HG03439 (cell line): ENCODE data around the gene NUP93.

Experiments
- ATAC-seq: cut with Tn5 transposase; IDR thresholded peaks from one replicate; pipeline ENCODE4 v1.9.1; 2021; ENCODE audit warnings: mild to moderate bottlenecking, moderate library complexity; ENCODE audit not compliant: unreplicated experiment

The NUP93 gene

GRCh38 chr16:56847173-56847910, 117.4 kb downstream of the NUP93 start:
- no peak for ATAC-seq

DNA sequence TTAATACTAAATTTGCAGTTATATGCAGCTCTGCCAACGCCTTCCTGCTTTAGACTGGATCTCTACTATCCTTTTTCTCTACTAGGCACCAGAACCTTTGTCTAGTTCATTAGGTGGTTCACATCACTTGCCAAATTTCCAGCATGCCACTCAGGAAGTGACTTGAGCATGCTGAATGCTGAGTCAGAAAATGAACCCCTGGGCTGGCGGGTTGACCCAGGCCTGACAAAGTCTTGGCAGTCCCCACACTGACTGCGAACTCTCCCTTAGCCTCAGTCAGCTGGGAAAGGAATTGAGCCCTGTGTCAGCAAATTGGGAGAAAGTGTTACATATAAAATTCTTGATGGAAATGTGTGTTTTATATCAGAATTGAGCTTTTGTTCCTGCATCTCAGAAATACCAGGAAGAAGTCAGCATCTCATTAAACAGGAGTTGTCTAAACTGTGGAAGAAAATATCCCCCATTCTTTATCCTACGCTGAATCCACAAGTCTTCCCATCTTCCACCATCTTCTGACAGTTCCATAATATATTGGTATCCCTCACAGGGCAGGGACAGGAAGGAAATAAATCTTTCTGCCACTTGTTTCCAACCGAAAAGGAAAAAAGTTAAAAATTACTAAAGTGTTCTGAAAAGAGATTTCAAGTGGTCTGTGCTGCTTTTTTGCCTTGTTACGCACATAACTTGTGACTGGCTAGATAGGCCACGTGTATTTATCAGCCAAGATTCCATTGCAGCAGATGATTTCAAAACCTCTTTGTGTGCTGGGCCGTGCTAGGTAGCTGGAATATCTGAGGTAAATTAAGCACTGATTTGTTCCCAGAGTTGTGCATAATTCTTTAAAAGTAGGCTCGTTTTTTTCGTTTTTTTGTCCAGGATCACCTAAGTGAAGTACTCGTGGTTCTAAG, 118.4 kb downstream of the NUP93 start:
- no peak for ATAC-seq

DNA sequence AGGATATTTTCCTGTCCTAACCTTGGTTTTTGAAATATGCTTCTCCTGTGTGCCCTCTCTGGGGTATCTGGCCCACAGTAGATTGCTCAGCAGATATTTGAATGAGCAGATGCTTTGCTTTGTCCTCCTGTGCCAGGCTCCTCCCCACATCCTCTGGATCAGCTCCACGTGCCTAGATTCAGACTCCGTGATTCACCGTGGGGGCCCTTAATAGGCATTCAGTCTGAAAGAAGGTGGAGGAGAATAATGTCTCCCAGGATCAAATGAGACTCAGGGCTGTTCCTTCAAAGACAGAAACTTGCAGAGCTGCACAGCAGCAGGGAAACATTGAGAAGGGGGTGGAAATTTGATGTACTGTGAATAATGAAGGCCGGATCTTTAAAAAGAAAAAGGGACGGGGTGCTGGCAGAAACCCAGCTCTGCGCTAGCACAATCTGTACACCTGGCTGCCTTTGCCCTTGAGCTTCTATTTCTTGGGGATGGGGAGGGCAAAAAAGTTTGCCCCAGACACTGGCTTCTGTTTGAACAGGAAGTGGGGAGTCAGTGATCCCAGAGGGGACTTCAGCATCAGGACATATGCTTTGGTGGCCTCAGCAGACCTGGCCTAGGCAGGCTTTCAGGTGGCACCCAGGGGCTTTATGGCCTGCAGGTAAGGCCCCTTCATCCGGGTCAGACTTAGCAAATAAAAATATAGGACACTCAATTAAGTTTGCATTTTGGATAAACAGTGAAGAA, 119.2 kb downstream of the NUP93 start:
- ATAC-seq: no peak

DNA sequence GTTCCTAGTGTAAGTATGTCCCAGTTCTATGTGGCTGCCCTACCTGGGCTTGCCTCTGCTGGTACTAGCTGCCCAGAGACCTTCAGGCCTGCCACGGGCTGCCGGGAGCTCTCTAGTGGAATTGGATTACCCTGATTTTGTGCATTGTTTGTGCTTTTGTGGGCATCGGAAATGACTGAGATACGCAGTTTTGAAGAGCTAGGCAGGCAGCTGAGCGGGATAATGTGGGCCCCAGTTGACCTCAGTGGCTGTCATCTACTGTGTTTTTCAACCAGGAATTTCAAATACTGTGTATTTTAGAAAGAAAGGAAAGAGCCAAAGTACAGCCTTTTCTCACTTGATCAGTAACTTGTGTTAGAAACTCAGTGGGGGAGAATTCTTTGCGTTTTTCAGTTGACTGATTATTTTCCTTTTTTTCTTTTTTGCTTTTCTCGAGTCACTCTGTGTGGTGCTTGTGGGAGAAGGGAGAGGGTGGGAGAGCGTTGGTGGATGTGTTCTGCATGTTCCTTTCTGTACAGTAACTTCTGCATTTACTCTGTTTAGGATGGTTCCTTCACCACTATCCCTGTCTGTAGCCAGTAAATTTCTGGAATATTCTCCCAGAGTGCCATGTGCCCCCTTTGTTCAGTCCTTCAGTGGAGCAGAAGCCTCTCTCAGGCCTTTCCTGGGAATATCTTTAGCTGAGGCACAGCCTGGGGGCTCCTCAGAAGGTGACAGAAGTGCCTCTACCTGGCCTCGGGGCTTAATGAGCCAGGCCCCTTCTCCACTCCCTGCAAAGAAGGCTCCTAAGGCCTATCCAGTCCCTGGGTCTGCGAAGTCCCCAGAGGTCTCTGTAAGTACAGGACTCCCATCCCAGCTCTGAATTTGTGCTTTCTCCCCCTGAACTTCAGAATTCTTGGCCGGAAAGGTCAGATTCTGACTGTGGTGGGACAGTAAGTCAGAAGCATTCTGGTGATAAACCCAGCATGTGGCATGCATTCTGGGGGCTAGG, 120.1 kb downstream of the NUP93 start:
- ATAC-seq: no peak

DNA sequence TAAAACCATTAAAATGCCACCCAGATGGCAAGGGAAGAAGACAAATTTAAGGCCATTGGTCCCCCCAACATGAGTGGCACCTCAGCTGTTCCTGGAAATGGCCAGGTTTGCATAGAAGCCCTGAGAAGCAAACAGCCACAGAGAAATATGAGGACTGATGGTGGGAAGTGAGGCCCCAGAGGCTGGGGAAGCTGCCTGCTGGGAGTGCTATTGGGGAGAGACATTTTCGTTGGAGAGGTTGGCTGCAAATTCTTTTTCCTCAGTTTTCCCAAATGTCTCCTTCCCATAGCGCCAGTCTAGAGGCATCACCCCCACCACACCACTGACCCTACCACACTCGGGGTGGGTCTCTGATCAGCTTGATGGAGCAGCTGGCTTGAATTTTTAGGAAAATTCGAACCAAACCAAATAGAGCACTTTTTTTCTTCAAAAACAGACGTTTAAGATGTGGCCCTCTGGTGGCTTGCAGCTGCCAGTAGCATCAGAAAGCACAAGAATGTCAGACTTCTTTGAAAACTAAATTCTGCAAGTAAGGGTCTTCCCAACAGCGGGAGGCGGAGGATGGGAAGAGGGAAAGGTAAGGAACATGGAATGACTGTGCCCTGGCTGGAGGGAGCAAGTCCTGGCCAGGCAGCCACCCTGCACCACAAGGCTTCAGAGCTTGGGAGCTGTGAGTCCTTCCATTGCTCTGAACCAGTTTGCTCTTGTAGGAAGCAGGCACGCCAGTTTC, 121.9 kb downstream of the NUP93 start:
- ATAC-seq: no peak

DNA sequence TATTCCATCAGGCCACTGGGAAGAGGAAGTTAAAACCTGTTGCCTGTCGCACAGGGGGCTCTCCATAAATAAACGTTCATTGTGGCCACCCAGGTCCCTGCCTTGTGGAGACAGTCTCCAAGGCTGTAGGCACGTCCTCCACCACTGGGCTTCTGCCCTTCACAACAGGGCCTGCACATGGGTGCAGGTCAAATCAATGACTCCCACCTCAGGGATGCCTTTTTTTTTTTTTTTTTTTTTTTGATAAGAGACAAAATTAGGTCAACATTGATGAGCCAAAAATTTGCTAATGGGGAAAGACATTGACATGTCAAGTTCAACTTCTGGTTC, 122.4 kb downstream of the NUP93 start:
- no peak for ATAC-seq

DNA sequence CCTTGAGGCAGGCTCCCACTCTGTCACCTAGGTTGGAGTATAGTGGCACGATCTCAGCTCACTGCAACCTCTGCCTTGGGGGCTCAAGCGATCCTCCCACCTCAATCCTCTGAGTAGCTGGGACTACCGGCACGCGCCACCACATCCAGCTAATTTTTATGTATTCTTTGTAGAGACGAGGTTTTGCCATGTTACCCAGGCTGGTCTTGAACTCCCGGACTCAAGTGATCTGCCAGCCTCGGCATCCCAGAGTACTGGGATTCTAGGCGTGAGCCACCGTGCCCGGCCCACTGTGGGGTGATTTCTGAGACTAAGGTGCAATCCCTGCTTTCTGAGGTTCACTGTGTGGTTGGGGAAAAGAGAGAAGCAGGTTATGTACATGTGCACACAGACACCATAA, 123.0 kb downstream of the NUP93 start:
- ATAC-seq: no peak

- ATAC-seq: no peak
Observed at GRCh38 chr16:56855201-56855600, 125.3 kb downstream of the NUP93 start.

- ATAC-seq: no peak
Observed at GRCh38 chr16:56855946-56856345, 126.0 kb downstream of the NUP93 start.

GRCh38 chr16:56856876-56857447, 127.0 kb downstream of the NUP93 start:
- no peak for ATAC-seq

- no peak for ATAC-seq
Observed at GRCh38 chr16:56858374-56858773, 128.4 kb downstream of the NUP93 start.

DNA sequence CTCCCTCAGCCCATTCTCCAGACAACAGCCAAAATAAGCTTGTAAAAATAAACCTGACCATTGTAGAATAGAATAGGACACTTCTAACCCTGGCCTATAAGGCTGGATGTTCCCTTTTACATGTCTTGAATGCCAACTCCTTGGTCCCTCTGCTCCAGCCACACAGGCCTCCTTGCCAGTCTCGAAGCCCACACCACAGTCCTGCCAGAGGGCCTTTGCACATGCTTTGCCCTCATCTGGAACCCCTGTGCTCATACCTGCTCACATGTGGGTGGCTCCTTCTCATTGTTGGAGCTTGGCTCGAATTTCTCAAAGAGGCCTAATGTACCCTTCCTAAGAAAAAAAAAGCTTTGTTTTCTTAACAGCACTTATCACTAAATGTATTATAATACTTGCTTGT, 129.7 kb downstream of the NUP93 start:
- ATAC-seq: no peak

DNA sequence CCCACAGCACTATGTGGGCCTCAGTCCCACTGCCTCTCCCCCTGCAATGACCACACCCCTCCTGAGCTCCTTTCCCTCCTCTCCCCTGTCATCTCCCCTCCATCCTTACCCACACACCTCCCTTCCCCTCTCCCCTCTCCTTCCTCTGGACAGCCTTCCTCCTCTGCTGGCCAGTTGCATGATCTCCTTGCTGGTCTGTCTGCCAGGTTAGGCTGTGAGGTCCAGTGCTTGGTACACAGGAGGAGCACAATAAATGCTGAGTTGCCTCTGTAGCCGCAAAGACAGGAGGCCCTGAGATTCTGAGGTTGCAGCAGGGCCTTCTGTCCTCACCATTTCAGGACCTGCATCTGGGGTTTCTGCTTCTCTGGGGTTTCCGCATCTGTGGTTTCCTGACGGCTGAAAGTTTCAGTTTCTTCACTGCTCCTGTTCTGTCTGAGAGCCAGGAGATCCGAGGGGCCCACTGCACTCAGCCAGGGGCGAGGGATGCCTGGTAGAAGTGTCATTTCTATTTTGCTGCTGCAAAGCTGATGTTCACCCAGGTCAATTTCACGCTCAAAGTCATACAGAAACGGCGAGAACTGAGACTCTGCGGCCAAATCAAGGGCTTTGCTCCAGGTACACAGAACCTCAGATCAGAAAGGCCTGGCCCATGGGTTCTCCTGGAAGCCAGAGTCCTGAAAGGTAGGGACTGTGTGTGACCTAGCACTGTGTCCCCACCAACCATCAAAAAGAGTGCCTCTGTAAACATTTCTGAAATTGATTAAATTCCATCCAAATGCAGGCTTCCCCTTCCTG, 130.5 kb downstream of the NUP93 start:
- no peak for ATAC-seq

- no peak for ATAC-seq
Observed at GRCh38 chr16:56861092-56861610, 131.2 kb downstream of the NUP93 start.

DNA sequence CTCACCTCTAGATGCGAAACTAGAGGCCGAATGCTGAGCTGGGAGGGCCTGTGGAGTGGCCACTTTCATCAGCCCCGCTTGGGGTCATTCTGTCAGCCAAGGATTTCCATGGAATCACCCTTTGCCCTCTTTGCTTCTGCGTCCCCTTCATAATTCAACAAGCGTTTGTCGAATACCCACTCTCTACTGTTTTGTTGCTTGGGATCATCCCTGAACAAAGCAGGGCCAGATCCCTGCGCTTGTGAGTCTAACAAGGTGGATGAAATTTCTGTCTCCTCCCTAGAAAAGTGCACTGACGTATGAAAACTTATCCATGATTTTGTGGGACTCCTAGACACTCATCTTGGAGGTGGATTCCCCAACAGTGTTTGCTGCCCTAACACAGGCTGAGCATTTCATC, 131.8 kb downstream of the NUP93 start:
- no peak for ATAC-seq

DNA sequence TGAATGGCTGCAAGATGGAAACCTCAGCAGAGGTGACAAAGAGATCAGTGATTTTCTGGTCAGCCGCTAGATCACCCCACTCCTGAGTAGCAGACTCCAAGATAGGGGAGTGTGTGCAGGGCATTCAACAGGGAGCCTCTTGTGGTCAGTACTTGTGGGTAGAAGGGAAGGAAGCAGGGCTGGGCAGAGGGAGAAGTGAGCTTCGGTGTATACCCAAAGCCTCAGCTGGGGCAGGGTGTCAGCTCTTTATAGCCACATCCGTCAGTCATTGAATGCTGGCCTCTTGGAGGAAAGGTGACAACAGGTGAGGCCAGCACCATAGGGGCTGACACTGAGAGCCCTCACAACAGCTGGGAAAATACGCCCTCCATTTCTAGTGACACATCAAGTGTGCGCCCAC, 132.8 kb downstream of the NUP93 start:
- no peak for ATAC-seq

GRCh38 chr16:56864960-56865359, 135.0 kb downstream of the NUP93 start, which contains the start of gene SLC12A3:
Gene SLC12A3 (plus strand): TSS chr16:56865207. CDS start chr16:56865236, 29 bp downstream.
- no peak for ATAC-seq

DNA sequence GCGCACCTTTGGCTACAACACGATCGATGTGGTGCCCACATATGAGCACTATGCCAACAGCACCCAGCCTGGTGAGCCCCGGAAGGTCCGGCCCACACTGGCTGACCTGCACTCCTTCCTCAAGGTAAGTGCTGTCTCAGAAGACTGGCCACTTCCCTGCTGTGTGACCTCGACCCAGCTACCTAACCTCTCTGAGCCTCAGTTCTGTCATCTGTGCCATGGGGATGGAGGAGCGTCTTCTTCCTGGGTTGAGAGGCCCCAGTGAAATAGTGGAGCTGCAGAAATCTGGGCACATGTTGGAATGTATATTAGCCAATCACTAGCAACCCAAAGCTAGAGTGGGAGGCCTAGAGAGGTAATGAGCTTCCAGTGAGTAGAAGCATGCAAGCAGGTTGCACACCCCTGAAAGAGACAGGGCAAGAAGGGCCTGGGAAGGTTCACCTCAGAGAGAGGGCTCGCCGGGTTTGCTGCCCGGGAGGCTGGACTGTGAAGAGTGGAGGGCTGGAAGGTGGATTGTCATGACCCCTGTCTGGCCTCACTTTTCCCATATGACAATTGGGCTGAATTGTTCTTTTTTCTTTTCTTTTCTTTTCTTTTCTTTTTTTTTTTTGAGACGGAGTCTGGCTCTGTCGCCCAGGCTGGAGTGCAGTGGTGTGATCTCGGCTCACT, 135.6 kb downstream of the NUP93 start:
- ATAC-seq: no peak
